A549 (cell line): ENCODE results near the gene KIFAP3. TPM values are rescaled to one million over a fixed set of nuclear protein-coding genes. Genes with fewer than 3 reads are reported as not detected.

Experiments used
- ATAC-seq, 2 experiments: fragments of 200-7000 bp in 1 of 2; fragments of >200 bp in 1 of 2; cut with Nextera tagmentation in 1 of 2; cut with Tn5 transposase in 1 of 2; 3 replicates each; pipeline versions ENCODE4 v1.8.0 to v1.9.1; 2018 to 2020; ENCODE audit warnings: mild to moderate bottlenecking in 1 of 2, moderate library complexity in 1 of 2
- CTCF ChIA-PET: fragments of 300-600 bp; sonication (Branson Sonifier 250); formaldehyde crosslinking; extraction: SDS; loops from one replicate; lab custom pipeline; 2021; ENCODE audit warnings: antibody characterized with exemption, inconsistent platforms; lab: Yijun Ruan, JAX
- POLR2A ChIA-PET: fragments of 350-600 bp; formaldehyde crosslinking; extraction: SDS; loops from one replicate; lab custom pipeline; 2021; ENCODE audit warnings: antibody characterized with exemption, inconsistent platforms; lab: Yijun Ruan, JAX
- DNase-seq, 2 experiments: peaks; one replicate each; pipeline versions ENCODE4 v3.0.0 to v3.0.0-alpha.2; 2011 to 2016; ENCODE audit warnings: low read depth in 1 of 2, low spot score in 1 of 2
- FAIRE-seq: peaks from 2 replicates; lab custom pipeline; 2011; peaks lifted over from hg19 to GRCh38; lab: Jason Lieb, UNC
- H3K27ac ChIP-seq, 2 experiments: fragments of >200 bp; sonication (Bioruptor Twin); formaldehyde crosslinking; 3 replicates each; pipeline ENCODE4 v1.5.1; 2016 to 2017
- H3K4me1 ChIP-seq: fragments of >200 bp; sonication (Bioruptor Twin); formaldehyde crosslinking; 3 replicates; pipeline ENCODE4 v1.6.1; 2016
- H3K4me2 ChIP-seq: fragments of >200 bp; sonication (Bioruptor Twin); formaldehyde crosslinking; 3 replicates; pipeline ENCODE4 v1.6.1; 2016
- H3K4me3 ChIP-seq: fragments of >200 bp; sonication (Bioruptor Twin); formaldehyde crosslinking; 3 replicates; pipeline ENCODE4 v1.5.1; 2016
- H3K9me3 ChIP-seq: fragments of >200 bp; sonication (Bioruptor Twin); formaldehyde crosslinking; 3 replicates; pipeline ENCODE4 v1.6.1; 2016
- CEBPB ChIP-seq, 2 experiments: fragments of >200 bp in 1 of 2; sonication (Bioruptor Twin) in 1 of 2; formaldehyde crosslinking in 1 of 2; IDR thresholded peaks; 2 replicates each; pipeline ENCODE4 v1.6.1; 2012 to 2016
- EHF ChIP-seq: fragments of 250-450 bp; sonication (Bioruptor Pico); IDR thresholded peaks from 2 replicates; pipeline ENCODE4 v1.5.0; 2020; ENCODE audit warnings: mild to moderate bottlenecking
- EHMT2 ChIP-seq: fragments of 200-600 bp; sonication (generic); IDR thresholded peaks from 2 replicates; pipeline ENCODE4 v1.6.1; 2016; ENCODE audit warnings: antibody characterized with exemption, low read depth, mild to moderate bottlenecking, moderate library complexity
- HDAC2 ChIP-seq: fragments of 200-600 bp; sonication (generic); IDR thresholded peaks from 2 replicates; pipeline ENCODE4 v1.6.1; 2016
- HES2 ChIP-seq: fragments of >200 bp; sonication (Bioruptor Twin); formaldehyde crosslinking; IDR thresholded peaks from 2 replicates; pipeline ENCODE4 v1.6.1; 2016
- HOXB5 ChIP-seq: fragments of 250-450 bp; sonication (Bioruptor Pico); IDR thresholded peaks from 2 replicates; pipeline ENCODE4 v1.5.0; 2020; ENCODE audit warnings: mild to moderate bottlenecking, moderate library complexity
- JUN ChIP-seq, 2 experiments: fragments of >200 bp; sonication (Bioruptor Twin); formaldehyde crosslinking; IDR thresholded peaks; 2 replicates in 1 of 2; 3 replicates in 1 of 2; pipeline ENCODE4 v1.6.1; 2016 to 2017
- KDM1A ChIP-seq: fragments of 200-600 bp; sonication (generic); IDR thresholded peaks from 2 replicates; pipeline ENCODE4 v1.6.1; 2016; ENCODE audit warnings: low read depth, mild to moderate bottlenecking
- MAFK ChIP-seq: fragments of 450-650 bp; IDR thresholded peaks from 2 replicates; pipeline ENCODE4 v1.6.1; 2014; ENCODE audit not compliant: partially characterized antibody
- MYC ChIP-seq: IDR thresholded peaks from 2 replicates; pipeline ENCODE4 v1.6.1; 2012; ENCODE audit warnings: mild to moderate bottlenecking, inconsistent platforms, low read length, improper control_type of control experiment, borderline replicate concordance
- NFE2L2 ChIP-seq: fragments of 150-350 bp; conservative IDR thresholded peaks from 2 replicates; pipeline ENCODE4 v1.6.1; 2014; ENCODE audit warnings: low read length
- NR3C1 ChIP-seq: fragments of >200 bp; sonication (Bioruptor Twin); formaldehyde crosslinking; IDR thresholded peaks from 3 replicates; pipeline ENCODE4 v1.6.1; 2017
- RAD21 ChIP-seq, 2 experiments: fragments of >200 bp in 1 of 2; sonication (Bioruptor Twin) in 1 of 2; formaldehyde crosslinking in 1 of 2; IDR thresholded peaks in 1 of 2; conservative IDR thresholded peaks in 1 of 2; 2 replicates in 1 of 2; 3 replicates in 1 of 2; pipeline ENCODE4 v1.6.1; 2012 to 2018; ENCODE audit warnings: inconsistent platforms in 1 of 2
- REST ChIP-seq: fragments of 200-600 bp; sonication (generic); IDR thresholded peaks from 2 replicates; pipeline ENCODE4 v1.6.1; 2016; ENCODE audit warnings: antibody characterized with exemption, mild to moderate bottlenecking, moderate library complexity
- RFX5 ChIP-seq: fragments of 450-650 bp; IDR thresholded peaks from 2 replicates; pipeline ENCODE4 v1.7.1; 2014; ENCODE audit warnings: antibody characterized with exemption, mild to moderate bottlenecking, moderate library complexity
- SMC3 ChIP-seq: fragments of >200 bp; sonication (Bioruptor Twin); formaldehyde crosslinking; IDR thresholded peaks from 3 replicates; pipeline ENCODE4 v1.6.1; 2018; ENCODE audit warnings: inconsistent platforms
- TFCP2L1 ChIP-seq: fragments of 250-450 bp; sonication (Bioruptor Pico); IDR thresholded peaks from 2 replicates; pipeline ENCODE4 v1.5.0; 2021; ENCODE audit warnings: mild to moderate bottlenecking
- TP53 ChIP-seq: fragments of 250-450 bp; sonication (Bioruptor Pico); IDR thresholded peaks from 2 replicates; pipeline ENCODE4 v1.5.0; 2021; ENCODE audit warnings: mild to moderate bottlenecking, moderate library complexity
- USF2 ChIP-seq: fragments of 450-650 bp; IDR thresholded peaks from 2 replicates; pipeline ENCODE4 v1.6.1; 2014; ENCODE audit warnings: antibody characterized with exemption
- ZNF302 ChIP-seq: fragments of 250-450 bp; sonication (Bioruptor Pico); IDR thresholded peaks from 2 replicates; pipeline ENCODE4 v1.9.0; 2021; ENCODE audit warnings: inconsistent platforms, mild to moderate bottlenecking, moderate library complexity
- ZSCAN20 ChIP-seq: fragments of 250-450 bp; sonication (Bioruptor Pico); IDR thresholded peaks from 2 replicates; pipeline ENCODE4 v1.8.0; 2022; ENCODE audit warnings: mild to moderate bottlenecking, moderate library complexity
- WGBS: methylation state at CpG from one replicate; pipeline ENCODE4 v1.1.6; 2017; ENCODE audit errors: missing lambda C conversion rate; 5-methylcytosine and 5-hydroxymethylcytosine counted together
- polyA plus RNA-seq, 4 experiments: library from polyadenylated mRNA; depleted of rRNA in 3 of 4; stranded (reverse); fragments of >200 nt; fragmentation: RNase III in 1 of 4; extraction: RNeasy Plus Mini Kit Qiagen cat#74134 plus additional on column Dnase treatment in 1 of 4; gene quantifications; 2 replicates in 3 of 4; 3 replicates in 1 of 4; pipeline ENCODE4 v1.2.3, GENCODE V29; 2011 to 2017
- TF ChIP-seq, protein P1 (sequence below): IDR thresholded peaks from 2 replicates; pipeline ENCODE4 v1.6.1; 2012
- TF ChIP-seq, protein P2 (sequence below): IDR thresholded peaks from 2 replicates; pipeline ENCODE4 v1.6.1; 2012
- TF ChIP-seq, protein P3 (sequence below): fragments of 150-350 bp; IDR thresholded peaks from 2 replicates; pipeline ENCODE4 v1.6.1; 2014; ENCODE audit warnings: low read depth, mild to moderate bottlenecking, low read length
- TF ChIP-seq, protein P4 (sequence below): fragments of 250-450 bp; sonication (Bioruptor Pico); IDR thresholded peaks from 2 replicates; pipeline ENCODE4 v1.5.0; 2020; ENCODE audit warnings: low read depth, mild to moderate bottlenecking, moderate library complexity
- TF ChIP-seq, protein P5 (sequence below): IDR thresholded peaks from 2 replicates; pipeline ENCODE4 v1.6.1; 2012; ENCODE audit warnings: low read depth, borderline replicate concordance

KIFAP3 gene
- polyA plus RNA-seq, 2 of the 4 experiments (the other 2 are of a cell fraction) = 11.7 to 19.0 TPM

DNA sequence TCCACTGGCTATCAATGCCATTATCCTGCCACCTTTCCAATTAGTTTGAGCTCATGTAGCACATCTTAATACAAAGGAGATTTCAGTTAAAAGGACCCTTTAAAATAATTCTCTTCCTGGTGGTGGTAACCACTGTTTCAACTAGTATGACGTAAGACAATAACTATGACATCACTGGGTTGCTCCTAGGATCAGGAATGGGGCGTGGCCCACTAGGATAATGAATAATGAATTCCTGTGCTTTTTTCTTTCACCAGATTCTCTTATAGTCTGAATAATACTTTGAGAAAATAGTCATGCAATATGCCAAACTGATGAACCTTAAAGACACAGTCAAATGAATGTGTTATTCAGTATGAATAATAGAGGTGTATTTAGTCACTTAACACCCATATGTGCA lies 10.6 kb upstream of the KIFAP3 start:
- POLR2A ChIA-PET = no interaction called here
- H3K9me3 ChIP-seq = no peaks in the 10 kb centered on the region
- no peak for ATAC-seq
- no peak for DNase-seq
- TF ChIP-seq REST (no peak), MAFK (no peak), TFCP2L1 (CRISPR knock-in tag) (no peak), EHF (CRISPR knock-in tag) (no peak), EHMT2 (no peak), SMC3 (no peak), HDAC2 (no peak), JUN (IDR thresholded peaks at IDR 0.05) (no peak), HES2 (no peak), ZNF302 (CRISPR knock-in tag) (no peak), HOXB5 (no peak), RAD21 (conservative IDR thresholded peaks at IDR 0.05 in 1 of 2, IDR thresholded peaks at IDR 0.05 in 1 of 2) (no peak)
- TF ChIP-seq, protein P1, sequence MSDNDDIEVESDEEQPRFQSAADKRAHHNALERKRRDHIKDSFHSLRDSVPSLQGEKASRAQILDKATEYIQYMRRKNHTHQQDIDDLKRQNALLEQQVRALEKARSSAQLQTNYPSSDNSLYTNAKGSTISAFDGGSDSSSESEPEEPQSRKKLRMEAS = no peak
- TF ChIP-seq, all 56 proteins: peak for 0
- Histone ChIP-seq H3K27ac (no peak overlapping the region), H3K4me3 (no peak overlapping the region), H3K4me2 (no peak overlapping the region), H3K4me1 (no peaks in the 10 kb centered on the region)
- no peak for FAIRE-seq
- CTCF ChIA-PET = no interaction called here
- 0% methylated on average over 2 of the region's 2 CpGs for WGBS

GRCh38 chr1:170078610-170079189 lies 4.2 kb upstream of the KIFAP3 start:
- H3K27ac ChIP-seq = no peak overlapping the region
- no peak for DNase-seq
- CTCF ChIA-PET = interaction anchor here (0.7 kb wide), 1 partner anchor 416 kb away, joined by 4 read pairs; no protein-coding TSS in a partner anchor

GRCh38 chr1:170077926-170078325 lies 3.4 kb upstream of the KIFAP3 start:
- FAIRE-seq (no peak), ATAC-seq (no peak), DNase-seq (no peak)
- Histone ChIP-seq H3K9me3 (no peaks in the 10 kb centered on the region), H3K4me1 (peaks cover 11% of the 10 kb centered on the region), H3K27ac (no peak overlapping the region), H3K4me3 (no peak overlapping the region), H3K4me2 (no peak overlapping the region)
- POLR2A ChIA-PET = no interaction called here
- WGBS = 58% methylated on average over 1 of the region's 1 CpG
- CTCF ChIA-PET = no interaction called here
- TF ChIP-seq, protein P2, sequence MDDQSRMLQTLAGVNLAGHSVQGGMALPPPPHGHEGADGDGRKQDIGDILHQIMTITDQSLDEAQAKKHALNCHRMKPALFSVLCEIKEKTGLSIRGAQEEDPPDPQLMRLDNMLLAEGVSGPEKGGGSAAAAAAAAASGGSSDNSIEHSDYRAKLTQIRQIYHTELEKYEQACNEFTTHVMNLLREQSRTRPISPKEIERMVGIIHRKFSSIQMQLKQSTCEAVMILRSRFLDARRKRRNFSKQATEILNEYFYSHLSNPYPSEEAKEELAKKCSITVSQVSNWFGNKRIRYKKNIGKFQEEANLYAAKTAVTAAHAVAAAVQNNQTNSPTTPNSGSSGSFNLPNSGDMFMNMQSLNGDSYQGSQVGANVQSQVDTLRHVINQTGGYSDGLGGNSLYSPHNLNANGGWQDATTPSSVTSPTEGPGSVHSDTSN = no peak
- TF ChIP-seq EHF (CRISPR knock-in tag) = no peak
- TF ChIP-seq, protein P3, sequence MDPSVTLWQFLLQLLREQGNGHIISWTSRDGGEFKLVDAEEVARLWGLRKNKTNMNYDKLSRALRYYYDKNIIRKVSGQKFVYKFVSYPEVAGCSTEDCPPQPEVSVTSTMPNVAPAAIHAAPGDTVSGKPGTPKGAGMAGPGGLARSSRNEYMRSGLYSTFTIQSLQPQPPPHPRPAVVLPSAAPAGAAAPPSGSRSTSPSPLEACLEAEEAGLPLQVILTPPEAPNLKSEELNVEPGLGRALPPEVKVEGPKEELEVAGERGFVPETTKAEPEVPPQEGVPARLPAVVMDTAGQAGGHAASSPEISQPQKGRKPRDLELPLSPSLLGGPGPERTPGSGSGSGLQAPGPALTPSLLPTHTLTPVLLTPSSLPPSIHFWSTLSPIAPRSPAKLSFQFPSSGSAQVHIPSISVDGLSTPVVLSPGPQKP = no peak
- TF ChIP-seq CEBPB (IDR thresholded peaks at IDR 0.05) = no peak
- TF ChIP-seq, protein P4, sequence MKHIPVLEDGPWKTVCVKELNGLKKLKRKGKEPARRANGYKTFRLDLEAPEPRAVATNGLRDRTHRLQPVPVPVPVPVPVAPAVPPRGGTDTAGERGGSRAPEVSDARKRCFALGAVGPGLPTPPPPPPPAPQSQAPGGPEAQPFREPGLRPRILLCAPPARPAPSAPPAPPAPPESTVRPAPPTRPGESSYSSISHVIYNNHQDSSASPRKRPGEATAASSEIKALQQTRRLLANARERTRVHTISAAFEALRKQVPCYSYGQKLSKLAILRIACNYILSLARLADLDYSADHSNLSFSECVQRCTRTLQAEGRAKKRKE = no peak
- TF ChIP-seq MYC = no peak
- no peak for TF ChIP-seq NFE2L2
- TF ChIP-seq ZSCAN20 (CRISPR knock-in tag) = no peak
- TF ChIP-seq, protein P1 = no peak
- TF ChIP-seq KDM1A = no peak
- TF ChIP-seq USF2 = no peak
- no peak for TF ChIP-seq TP53
- no peak for TF ChIP-seq HOXB5

More at GRCh38 chr1:170078610-170079189, 4.2 kb upstream of the KIFAP3 start:
- TF ChIP-seq, protein P5, sequence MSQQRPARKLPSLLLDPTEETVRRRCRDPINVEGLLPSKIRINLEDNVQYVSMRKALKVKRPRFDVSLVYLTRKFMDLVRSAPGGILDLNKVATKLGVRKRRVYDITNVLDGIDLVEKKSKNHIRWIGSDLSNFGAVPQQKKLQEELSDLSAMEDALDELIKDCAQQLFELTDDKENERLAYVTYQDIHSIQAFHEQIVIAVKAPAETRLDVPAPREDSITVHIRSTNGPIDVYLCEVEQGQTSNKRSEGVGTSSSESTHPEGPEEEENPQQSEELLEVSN = no peak
- TF ChIP-seq NR3C1 (no peak), MAFK (peak; percentile 32), RFX5 (no peak)
- H3K9me3 ChIP-seq = no peaks in the 10 kb centered on the region
- POLR2A ChIA-PET = no interaction called here
- H3K4me1 ChIP-seq = peaks cover 4% of the 10 kb centered on the region; the same call in 1 of the 3 replicates
- FAIRE-seq = no peak
- no peak overlapping the region for H3K4me3 ChIP-seq
- no peak overlapping the region for H3K4me2 ChIP-seq
- no peak for ATAC-seq
